Endothelial cell of umbilical vein (primary cell): ENCODE results near the gene WNT8B.

Source experiments
- EZH2 ChIP-seq: IDR thresholded peaks from 2 replicates; pipeline ENCODE4 v1.6.1; 2012; ENCODE audit warnings: borderline replicate concordance, low read depth, mild to moderate bottlenecking, moderate library complexity, low read length, inconsistent platforms; ENCODE audit not compliant: severe bottlenecking
- MYC ChIP-seq: IDR thresholded peaks from one replicate; pipeline ENCODE4 v1.6.1; 2011; ENCODE audit warnings: mild to moderate bottlenecking, low read depth, low read length
- POLR2A ChIP-seq: IDR thresholded peaks from 2 replicates; pipeline ENCODE4 v1.6.1; 2012; ENCODE audit warnings: low read depth, mild to moderate bottlenecking, control low read depth, low read length
- POLR2AphosphoS5 ChIP-seq: IDR thresholded peaks from 2 replicates; pipeline ENCODE4 v1.6.1; 2012; ENCODE audit warnings: low read depth, mild to moderate bottlenecking, control low read depth, low read length, moderate library complexity; ENCODE audit not compliant: insufficient read depth
- TF ChIP-seq, protein P1 (sequence below), 2 donors: IDR thresholded peaks; 1 replicate in 1 of 2; 2 replicates in 1 of 2; pipeline ENCODE4 v1.5.1; 2011; ENCODE audit warnings: low read length in 2 of 2, mild to moderate bottlenecking in 2 of 2, moderate library complexity in 2 of 2, control low read depth in 1 of 2, inconsistent platforms in 1 of 2, low read depth in 1 of 2; ENCODE audit not compliant: insufficient read depth in 1 of 2; ENCODE audit errors: extremely low read depth in 1 of 2

DNA sequence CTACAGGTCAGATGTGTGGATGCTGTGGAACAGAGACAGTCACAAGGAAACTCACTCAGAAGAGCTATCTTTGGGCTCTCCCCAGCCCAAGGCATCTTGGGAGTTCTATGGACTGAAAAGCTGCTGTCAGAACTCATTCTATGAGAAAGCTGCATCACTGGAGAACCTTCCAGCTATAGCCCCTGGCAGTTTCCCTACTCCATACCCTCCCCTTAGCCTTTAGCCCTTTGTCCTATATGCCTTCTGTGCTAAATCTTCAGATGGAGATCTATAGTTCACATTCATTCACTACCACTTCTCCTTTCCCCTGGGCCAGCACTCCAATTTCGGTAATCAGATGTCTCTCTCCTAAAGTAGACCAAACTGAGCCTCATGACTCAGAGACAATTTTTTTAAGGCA lies 6.9 kb downstream of the WNT8B start:
- TF ChIP-seq POLR2A (no peak), MYC (no peak), EZH2 (no peak), POLR2AphosphoS5 (no peak)
- TF ChIP-seq, protein P1, sequence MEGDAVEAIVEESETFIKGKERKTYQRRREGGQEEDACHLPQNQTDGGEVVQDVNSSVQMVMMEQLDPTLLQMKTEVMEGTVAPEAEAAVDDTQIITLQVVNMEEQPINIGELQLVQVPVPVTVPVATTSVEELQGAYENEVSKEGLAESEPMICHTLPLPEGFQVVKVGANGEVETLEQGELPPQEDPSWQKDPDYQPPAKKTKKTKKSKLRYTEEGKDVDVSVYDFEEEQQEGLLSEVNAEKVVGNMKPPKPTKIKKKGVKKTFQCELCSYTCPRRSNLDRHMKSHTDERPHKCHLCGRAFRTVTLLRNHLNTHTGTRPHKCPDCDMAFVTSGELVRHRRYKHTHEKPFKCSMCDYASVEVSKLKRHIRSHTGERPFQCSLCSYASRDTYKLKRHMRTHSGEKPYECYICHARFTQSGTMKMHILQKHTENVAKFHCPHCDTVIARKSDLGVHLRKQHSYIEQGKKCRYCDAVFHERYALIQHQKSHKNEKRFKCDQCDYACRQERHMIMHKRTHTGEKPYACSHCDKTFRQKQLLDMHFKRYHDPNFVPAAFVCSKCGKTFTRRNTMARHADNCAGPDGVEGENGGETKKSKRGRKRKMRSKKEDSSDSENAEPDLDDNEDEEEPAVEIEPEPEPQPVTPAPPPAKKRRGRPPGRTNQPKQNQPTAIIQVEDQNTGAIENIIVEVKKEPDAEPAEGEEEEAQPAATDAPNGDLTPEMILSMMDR (IDR thresholded peaks at IDR 0.05; ENCODE audit: extremely low read depth in 1 of 2, insufficient read depth in 1 of 2, low read depth in 1 of 2, low read length in 2 of 2), result no peak
